GM21381 (cell line): ENCODE measurements around the gene OR6J1.
"Not testable (repeated sequence)": the region's sequence is repeated elsewhere in the genome, so short reads cannot be mapped to it uniquely, and the experiment has no call there.

Source experiments
- ATAC-seq: cut with Tn5 transposase; IDR thresholded peaks from one replicate; pipeline ENCODE4 v1.9.1; 2021; ENCODE audit warnings: mild to moderate bottlenecking, moderate library complexity; ENCODE audit not compliant: unreplicated experiment

The OR6J1 gene

DNA sequence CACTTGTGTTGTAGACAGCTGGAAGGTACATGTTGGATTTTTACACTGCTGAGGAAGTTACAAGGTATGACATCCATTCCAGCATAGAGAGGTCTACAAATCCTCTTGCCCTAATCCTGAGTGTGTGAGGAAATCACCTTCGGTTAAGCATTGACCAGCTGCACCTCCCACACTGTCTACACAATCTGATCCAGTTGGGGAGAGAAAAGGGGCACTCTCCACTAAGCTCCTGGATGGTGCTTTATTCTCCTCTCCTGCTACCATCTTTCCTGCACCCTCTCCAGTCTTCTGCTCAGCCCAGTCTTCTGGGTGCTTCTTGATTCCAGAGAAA, at the start of gene OR6J1:
OR6J1 (minus strand) TSS at position 48 of the 331 bp plus-strand sequence. CDS start 9,541 bp downstream, outside the sequence.
- no peak for ATAC-seq

DNA sequence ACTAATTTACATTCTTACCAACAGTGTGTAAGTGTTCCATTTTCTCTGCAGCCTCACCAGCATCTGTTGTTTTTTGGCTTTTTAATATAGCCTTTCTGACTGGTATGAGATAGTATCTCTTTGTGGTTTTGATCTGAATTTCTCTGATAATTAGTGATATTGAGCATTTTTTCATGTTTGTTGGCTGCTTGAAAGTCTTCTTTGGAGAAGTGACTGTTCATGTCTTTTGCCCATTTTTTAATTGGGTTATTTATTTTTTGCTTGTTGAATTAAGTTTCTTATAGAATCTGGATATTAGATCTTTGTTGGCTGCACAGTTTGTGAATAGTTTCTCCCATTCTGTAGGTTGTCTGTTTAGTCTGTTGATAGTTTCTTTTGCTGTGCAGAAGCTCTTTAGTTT, 48.0 kb upstream of the OR6J1 start:
- ATAC-seq: no peak

DNA sequence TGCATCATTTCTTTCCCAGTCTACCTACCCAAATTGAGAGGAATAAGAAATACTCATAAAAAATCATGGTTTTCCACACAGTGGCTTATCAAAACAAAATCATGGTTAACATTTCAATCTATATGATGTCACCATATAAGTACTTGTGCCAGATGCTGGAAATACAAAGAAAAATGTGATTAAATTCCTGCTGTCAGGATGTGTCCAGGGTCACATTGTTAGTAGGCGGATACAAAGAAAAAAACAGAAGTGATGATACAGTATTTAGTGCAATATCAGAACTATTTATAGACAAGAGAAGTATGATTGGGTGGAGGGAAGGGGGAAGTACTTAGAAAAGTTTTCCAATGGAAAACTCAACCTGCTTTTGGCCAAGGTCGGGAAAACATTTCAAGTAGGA, 47.0 kb upstream of the OR6J1 start:
- no peak for ATAC-seq

DNA sequence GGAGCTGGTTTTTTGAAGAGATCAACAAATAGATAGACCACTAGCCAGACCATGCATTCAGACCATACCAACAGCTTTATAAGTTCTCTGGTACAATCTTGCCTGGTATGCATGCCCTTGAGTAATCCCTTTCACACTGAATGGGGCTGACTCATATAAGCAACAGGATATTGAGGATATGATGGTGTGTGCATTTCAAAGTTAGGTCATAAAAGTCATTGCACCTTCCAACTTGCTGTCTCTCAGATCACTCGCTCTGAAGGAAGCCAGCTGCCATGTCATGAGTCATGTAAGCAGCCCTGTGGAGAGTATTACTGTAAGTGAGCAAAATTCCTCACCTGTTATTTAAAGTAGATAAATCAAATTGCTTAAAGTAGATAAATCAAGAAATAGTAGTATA, 45.0 kb upstream of the OR6J1 start:
- ATAC-seq: no peak

DNA sequence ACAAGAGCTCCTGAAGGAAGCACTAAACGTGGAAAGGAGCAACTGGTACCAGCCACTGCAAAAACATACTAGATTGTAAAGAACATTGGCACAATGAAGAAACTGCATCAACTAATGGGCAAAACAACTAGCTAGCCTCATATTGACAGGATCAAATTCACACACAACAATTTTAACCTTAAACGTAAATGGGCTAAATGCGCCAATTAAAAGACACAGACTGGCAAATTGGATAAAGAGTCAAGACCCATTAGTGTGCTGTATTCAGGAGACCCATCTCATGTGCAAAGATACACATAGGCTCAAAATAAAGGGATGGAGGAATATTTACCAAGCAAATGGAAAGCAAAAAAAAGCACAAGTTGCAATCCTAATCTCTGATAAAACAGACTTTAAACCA, 43.8 kb upstream of the OR6J1 start:
- not testable (repeated sequence) for ATAC-seq

DNA sequence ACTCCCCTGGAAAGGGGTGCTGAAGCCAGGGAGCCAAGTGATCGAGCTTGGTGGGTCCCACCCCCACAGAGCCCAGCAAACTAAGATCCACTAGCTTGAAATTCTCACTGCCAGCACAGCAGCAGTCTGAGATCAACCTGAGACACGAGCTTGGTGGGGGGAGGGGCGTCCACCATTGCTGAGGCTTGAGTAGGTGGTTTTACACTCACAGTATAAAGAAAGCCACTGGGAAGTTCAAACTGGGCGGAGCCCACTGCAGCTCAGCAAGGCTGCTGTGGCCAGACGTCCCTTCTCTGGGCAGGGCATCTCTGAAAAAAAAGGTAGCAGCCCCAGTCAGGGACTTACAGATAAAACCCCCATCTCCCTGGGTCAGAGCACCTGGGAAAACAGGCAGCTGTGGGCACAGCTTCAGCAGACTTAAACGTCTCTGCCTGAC, 42.0 kb upstream of the OR6J1 start:
- not testable (repeated sequence) for ATAC-seq

DNA sequence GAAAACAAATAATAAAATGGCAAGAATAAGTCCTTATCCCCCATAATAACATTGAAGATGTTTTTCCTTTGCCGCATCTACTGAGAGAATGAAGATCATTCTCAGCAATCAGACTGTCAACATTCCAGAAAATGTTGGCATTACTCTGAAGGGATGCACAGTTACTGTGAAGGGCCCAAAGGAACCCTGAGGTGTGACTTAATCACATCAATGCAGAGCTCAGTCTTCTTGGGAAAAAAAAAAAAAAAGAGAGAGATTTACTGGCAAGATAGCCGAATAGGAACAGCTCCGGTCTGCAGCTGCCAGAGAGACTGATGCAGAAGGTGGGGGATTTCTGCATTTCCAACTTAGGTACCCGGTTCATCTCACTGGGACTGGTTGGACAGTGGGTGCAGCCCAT, 41.3 kb upstream of the OR6J1 start:
- no peak for ATAC-seq

DNA sequence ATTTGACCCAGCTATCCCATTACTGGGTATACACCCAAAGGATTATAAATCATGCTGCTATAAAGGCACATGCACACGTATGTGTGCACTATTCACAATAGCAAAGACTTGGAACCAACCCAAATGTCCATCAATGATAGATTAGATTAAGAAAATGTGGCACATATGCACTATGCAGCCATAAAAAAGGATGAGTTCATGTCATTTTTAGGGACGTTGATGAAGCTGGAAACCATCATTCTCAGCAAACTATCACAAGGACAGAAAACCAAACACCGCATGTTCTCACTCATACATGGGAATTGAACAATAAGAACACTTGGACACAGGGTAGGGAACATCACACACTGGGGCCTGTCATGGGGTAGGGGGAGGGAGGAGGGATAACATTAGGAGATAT, 39.3 kb upstream of the OR6J1 start:
- ATAC-seq: not testable (repeated sequence)

DNA sequence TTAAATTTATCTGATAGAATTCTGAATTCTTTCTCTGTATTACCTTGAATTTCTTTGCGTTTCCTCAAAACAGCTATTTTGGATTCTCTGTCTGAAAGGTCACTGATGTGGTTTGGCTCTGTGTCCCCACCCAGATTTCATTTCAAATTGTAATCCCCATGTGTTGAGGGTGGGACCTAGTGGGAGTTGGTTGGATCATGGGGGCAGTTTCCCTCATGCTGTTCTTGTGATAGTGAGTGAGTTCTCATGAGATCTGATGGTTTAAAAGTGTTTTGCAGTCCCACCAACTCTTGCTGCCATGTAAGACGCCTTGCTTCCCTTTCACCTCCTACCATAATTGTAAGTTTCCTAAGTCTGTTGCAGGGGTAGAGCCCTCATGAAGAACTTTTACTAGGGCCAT, 34.1 kb upstream of the OR6J1 start:
- no peak for ATAC-seq

DNA sequence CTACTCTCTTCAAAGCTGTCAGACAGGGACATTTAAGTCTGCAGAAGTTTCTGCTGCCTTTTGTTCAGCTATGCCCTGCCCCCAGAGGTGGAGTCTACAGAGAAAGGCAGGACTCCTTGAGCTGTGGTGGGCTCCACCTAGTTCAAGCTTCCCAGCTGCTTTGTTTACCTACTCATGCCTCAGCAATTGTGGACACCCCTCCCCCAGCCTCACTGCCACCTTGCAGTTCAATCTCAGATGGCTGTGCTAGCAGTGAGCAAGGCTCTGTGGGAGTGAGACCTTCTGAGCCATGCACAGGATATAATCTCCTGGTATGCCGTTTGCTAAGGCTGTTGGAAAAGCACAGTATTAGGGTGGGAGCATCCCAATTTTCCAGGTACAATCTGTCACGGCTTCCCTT, 33.4 kb upstream of the OR6J1 start:
- ATAC-seq: not testable (repeated sequence)

DNA sequence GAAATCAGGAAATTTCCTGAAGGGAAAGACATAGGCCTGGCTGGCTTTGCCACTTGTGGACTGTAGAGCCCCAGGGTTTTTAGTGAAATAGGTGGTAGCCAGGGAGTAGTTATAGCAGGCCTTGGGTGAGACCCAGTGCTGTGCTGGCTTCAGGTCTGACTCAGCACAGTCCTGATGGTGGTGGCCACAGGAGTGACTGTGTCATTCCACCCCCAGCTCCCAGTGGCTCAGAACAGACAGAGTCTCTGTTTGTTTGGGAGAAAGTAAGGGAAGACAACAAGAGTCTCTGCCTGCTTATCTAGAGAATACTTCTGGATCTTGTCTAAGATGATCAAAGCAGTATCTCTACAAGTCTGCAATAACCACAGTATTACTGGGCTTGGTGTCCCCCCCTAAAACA, 27.5 kb upstream of the OR6J1 start:
- no peak for ATAC-seq

DNA sequence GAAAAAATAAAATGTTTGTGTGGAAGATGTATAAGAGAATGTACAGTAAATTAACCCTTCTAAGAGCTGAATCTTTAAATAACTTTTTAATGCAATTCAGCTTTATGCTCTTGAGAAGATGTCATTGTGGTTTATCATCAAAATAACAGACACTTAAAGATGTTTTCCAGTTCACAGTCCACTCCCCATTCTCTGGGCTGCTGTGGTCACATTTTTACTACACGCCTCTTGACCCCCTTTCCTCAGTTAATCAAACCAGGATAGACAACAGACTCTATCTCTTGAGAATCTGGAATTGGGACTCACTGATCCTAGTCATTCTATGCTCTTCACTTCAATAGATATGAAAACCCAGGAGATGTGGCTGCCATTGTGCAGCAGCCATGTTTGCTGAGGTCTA, 24.7 kb upstream of the OR6J1 start:
- no peak for ATAC-seq

DNA sequence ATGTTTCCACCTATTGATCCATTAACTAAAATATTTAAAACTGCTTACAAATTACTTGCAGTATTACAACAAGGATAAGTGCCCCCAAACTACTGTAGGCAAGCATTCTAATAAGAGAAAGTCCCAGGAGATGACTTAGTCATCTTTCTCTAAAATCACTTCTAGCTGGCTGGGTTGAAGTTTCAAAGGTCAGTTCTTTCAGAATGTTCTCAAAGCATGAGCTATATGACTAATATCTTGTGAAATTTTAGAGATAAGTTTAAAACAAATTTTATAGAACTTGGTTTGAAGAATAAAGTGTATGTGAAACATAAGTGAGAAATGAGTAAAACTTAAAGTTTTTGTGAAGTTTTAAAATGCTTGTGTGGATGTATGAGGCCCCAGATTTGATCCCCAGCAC, 24.3 kb upstream of the OR6J1 start:
- ATAC-seq: no peak

DNA sequence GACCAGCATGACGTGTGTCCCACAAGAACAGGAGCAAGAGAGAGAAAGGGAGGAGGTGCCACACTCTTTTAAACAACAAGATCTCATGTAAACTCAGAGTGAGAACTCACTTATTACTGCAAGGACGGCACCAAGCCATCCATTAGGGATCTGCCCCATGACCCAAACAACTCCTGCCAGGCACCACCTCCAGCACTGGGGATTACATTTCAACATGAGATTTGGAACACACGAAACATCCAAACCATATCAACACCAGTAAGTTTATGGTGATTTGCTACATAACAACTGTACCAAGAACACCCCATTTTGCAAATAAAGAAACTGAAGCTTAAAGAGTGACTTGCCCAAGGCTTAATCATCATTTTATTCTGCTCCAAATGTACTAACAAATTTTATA, 23.7 kb upstream of the OR6J1 start:
- ATAC-seq: no peak

DNA sequence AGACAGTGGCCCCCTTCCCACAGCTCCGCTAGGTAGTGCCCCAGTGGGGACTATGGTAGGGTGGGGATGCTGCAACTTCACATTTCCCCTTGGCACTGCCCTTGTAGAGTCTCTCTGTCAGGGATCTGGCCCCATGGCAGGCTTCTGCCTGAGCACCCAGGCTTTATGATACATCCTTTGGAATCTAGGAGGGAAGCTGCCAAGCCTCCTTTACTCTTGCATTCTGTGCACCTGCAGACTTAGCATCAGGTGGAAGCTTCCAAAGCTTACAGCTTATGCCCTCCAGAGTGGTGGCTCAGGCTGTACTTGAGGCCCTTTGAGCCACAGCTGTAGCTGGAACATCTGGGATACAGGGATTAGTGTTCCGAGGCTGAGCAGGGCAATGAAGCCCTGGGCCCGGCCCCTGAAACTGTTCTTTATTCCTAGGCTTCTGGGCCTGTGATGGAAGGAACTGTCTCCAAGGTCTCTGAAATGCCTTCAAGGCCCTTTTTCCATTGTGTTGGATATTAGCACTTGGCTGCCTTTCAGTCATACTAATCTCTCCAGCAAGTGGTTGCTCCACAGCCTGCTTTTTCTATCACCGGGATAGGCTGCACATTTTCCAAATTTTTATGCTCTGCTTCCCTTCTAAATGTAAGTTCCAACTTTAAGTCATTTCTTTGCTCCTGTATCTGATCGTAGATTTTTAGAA, 22.2 kb upstream of the OR6J1 start:
- ATAC-seq: no peak

DNA sequence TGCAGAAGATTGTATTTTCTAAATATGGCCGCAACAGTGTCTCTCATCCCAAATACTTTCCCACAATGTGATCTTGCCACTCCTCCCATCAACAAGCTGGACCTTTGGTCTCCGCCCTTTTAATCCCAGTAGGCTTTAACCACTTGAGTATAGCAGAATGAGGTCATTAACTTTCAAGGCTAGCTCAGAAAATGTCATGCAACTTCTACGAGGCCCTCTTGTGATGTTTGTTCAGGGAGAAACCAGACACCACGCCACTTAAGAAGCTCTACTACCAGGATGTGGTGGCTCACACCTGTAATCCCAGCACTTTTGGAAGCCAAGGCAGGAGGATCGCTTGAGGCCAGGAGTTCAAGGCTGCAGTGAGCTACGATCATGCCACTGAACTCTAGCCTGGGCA, 20.1 kb upstream of the OR6J1 start:
- ATAC-seq: no peak

DNA sequence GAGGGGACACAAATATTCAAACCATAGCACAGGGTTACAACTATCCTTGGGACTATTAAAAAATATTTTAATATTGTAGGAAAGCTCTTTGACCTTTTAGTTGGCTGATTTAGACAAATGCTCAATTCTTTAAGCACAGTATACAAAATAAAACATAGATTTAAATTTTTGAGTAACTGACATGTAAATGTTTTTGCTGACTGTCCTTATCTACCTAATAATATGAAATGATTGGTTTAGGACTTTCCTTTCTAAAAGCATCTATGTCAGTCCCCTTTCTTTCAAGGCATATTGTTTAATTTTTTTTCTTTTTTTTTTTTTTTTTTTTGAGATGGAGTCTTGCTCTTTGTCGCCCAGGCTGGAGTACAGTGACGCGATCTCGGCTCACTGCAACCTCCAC, 16.5 kb upstream of the OR6J1 start:
- ATAC-seq: no peak

DNA sequence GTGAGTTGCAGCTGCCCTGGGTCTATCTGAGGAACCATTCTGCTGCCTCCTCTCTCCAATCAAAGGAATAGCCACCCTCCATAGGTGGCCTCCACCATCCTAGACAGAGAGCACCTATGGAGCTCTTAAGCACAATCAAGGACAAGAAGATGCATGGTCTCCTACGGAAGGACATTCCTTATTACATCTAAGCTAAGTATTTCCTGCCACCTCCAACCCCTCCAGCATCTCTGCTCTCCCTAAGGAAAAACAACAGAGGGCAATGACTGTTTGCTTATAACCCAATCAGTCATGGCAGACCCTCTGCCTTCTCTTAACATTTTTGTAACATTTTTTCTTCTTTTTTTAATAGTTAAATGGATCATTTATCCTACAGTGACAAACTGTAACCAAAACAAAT, 14.8 kb upstream of the OR6J1 start:
- no peak for ATAC-seq

DNA sequence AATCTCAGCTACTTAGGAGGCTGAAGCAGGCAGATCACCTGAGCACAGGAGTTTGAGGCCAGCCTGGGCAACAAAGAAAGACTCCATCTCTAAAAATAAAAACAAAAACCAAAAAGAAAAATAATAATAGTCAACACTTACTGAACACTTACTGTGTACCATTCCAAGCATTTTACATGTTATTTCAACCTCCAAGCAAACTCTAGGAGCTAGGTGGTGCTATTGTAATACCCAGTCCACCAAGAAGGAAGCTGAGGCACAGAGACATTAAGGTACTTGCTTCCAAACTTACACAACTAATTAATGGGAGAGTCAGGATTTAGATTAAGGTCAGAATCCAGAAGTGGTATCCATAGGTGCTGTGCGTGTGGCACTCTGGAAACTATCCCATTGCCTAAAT, 13.7 kb upstream of the OR6J1 start:
- no peak for ATAC-seq

DNA sequence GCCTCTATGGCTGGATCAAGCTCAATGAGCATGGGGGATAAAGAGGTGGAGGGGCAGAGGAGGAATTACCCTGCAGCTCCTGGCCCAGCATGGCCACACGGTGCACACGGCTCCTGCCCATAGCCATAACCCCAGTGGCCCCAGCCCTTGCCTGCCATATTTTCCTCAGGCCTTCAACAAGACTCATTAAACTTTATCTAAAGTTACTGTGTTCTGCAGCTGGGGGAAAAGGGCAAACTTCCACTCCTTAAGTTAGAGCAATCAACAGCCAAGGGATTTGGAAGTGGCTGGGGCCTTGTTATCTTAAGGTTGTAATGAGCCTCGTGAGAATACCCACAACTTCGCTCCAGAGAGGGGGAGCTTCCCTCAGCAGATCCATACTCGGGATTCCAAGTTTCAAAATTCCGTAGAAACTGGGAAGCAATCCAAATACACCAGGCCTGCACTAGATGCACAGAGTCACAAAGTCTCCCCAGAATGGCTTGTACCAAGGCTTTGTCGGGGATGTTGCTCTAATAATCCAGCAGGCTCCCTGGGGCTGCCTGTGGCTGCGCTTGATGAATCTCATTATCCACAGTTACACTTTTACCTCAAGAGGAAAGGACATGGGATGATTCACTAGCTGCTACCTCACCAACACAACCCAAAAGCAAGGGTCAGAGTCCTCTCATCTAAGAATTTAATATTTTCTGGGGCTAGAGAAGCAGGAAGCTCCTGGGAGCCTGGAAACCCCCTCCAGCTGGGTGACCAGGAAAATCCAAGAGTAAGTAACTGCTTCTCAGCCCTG, 13.0 kb upstream of the OR6J1 start:
- ATAC-seq: no peak

DNA sequence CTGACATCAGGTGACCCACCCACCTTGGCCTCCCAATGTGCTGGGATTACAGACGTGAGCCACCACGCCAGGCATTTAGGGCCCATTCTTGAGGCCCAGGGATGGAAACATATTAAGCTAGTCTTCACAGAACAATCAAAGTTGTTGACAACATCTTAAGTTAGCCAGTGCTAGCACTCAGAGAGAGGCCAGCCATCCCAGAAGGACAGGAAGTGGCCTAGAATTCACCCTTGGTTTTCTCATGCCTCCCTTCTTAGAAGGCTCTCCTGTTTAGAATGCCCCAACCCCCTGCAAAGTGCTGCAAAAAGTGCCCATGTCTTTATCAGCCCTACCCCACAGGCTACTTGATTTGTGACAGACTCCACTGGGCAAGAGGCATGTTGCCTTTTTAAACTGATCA, 12.1 kb upstream of the OR6J1 start:
- no peak for ATAC-seq

DNA sequence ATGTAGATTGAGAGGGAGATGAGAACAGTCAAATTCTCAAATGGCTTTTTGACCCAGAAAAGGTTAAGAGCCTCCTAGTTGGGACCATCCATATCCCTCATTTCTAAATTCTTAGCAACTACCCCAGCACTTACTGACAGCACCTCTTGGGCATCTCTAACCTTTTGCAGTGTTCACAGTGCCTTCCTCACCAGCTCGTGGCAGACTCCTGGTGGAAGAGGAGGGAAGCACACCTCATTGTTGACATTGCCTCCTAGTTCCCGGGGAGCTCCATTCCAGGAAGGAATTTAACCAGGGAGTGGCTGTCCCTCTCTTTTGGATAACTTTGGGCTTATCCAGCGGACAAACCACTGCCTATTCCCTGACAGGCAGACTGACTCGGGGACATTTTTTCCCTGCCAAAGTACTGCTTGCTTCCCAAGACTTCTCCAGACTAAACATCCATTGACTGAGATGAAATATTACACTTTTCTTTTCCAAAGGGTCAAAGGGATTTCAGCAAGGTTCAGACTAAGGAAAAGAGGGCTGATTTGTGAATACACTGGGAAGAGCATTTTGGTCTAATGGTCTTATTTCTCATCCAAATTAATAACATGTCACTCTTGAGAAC, 9.0 kb upstream of the OR6J1 start:
- peak; percentile 52 for ATAC-seq
